Mammary epithelial cell (primary cell): ENCODE results near the gene PTPRC.

ENCODE experiments used
- CTCF ChIP-seq, 2 donors: IDR thresholded peaks in 1 of 2; conservative IDR thresholded peaks in 1 of 2; 2 replicates each; pipeline ENCODE4 v1.5.1; 2011 to 2012; ENCODE audit warnings: inconsistent platforms in 2 of 2, low read length in 2 of 2, mild to moderate bottlenecking in 2 of 2, control low read depth in 1 of 2, low read depth in 1 of 2; ENCODE audit not compliant: insufficient read depth in 1 of 2; ENCODE audit errors: extremely low read depth in 1 of 2
- EZH2 ChIP-seq: IDR thresholded peaks from 2 replicates; pipeline ENCODE4 v1.6.1; 2012; ENCODE audit warnings: low read length, inconsistent platforms, borderline replicate concordance

GRCh38 chr1:198611219-198611618 is 27.6 kb upstream of the PTPRC start:
- TF ChIP-seq CTCF (conservative IDR thresholded peaks at IDR 0.05 in 1 of 2, IDR thresholded peaks at IDR 0.05 in 1 of 2; ENCODE audit: extremely low read depth in 1 of 2, insufficient read depth in 1 of 2, low read depth in 1 of 2, low read length in 2 of 2) (no peak), EZH2 (no peak)
